H54 (cell line): ENCODE measurements around the gene CX3CR1.

Experiments
- DNase-seq: peaks from one replicate; pipeline ENCODE4 v3.0.0; 2011; ENCODE audit warnings: low spot score, mixed read lengths; ENCODE audit not compliant: insufficient read length
- FAIRE-seq: peaks from 3 replicates; lab custom pipeline; 2011; peaks lifted over from hg19 to GRCh38; lab: Jason Lieb, UNC
- POLR2A ChIP-seq: IDR thresholded peaks from 2 replicates; pipeline ENCODE4 v1.6.1; 2011; ENCODE audit warnings: low read depth, mild to moderate bottlenecking, low read length

Gene CX3CR1

GRCh38 chr3:39267631-39268548, 11.9 kb downstream of the CX3CR1 start:
- TF ChIP-seq POLR2A: no peak
- DNase-seq: no peak
- no peak for FAIRE-seq

DNA sequence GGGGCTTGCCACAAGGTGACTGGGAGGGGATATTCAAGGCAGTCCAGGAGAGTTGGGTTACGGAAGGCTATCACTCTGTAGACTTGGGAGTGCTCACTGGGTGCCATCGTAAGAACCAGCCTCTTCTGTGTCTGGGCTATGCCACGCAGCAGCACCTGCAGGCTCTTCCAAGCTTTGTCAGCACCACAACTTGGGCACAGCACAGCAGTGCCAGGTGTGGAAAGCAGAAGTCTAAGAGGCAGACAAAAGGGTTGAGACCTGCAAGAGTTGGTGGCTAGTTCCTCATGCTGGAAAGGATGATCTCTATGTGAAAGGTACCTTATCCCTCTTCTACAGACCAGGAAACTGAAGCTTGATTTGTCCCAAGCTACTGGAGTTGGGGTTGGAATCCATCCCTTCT, 15.8 kb downstream of the CX3CR1 start:
- no peak for TF ChIP-seq POLR2A
- no peak for DNase-seq
- no peak for FAIRE-seq

DNA sequence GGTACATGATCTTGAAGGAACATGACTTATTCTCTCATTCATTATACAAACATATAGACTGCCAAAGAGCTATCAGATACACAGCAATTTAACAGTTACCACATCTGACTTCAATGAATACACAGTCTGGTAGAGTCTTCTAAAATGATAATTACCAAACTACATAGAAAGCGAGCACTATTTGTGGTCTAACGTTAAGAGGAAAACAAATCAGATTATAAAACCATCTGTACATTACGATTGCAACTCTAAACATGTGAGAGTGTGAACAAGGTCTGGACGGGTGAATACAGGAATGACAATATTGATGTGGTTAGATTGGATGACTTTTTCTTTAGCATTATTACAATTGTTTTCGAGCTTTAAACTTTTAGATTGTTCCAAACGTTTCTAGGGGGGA, 16.3 kb downstream of the CX3CR1 start:
- FAIRE-seq (no peak), DNase-seq (no peak)
- no peak for TF ChIP-seq POLR2A

DNA sequence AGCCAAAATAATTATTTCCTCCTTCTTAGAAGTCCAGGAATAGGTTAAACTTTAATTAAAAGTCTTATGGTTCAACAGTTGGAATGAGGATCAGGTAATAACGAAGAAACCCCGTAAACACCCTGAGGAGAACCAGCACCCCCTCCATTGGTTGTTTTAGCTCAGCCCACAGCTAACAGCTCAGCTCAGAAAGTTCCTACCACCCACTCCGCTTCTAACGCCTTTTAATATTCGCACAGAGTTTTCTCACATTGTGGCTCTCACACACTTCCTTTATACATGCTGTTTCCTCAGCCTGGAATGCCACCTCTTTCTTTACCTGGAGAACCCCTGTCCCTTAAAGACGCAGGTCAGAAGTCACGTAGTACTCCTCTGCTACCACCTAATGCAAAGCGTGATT, 17.0 kb downstream of the CX3CR1 start:
- no peak for FAIRE-seq
- TF ChIP-seq POLR2A: no peak
- DNase-seq: no peak

DNA sequence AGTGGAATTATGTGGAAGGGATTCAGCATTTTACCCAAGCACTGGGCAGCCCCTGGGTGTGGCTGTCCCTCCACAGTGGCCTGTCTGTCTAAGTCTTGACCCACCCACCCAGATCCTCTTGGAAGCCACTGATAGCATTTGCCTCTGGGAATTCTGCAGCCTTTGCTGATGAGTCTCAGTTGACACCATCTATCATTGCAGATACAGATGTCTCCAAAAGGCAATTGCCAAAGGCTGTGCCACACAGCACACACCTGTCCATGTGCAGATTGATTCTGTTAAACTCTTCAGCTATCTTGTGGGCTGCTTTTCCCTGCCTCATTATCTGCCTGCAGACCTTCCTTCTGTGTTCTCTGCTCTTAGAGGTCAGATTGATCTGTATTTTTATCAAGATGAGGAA, 18.1 kb downstream of the CX3CR1 start:
- DNase-seq: no peak
- no peak for TF ChIP-seq POLR2A
- no peak for FAIRE-seq

DNA sequence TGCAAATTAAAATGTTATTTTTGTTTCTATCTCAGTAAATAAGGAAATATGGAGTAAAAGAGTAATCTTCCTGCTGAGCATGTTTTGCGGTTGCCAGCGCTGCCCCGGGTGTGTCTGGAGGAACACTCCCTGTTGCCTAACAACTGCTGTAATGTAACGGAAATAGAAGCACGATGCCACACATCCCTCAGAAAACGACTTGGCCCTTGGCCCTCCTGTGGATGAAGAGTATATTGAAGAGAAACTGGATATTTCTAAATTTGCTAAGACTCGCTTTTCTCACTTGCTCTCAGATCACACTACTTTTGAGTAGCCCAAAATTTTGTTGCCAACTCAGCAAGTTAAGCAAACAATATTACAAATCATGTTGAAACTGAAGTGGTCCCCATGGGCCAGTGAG, 18.9 kb downstream of the CX3CR1 start:
- DNase-seq (peak; percentile 76), FAIRE-seq (peak; percentile 95)

GRCh38 chr3:39260318-39260717, 19.5 kb downstream of the CX3CR1 start:
- DNase-seq (no peak), FAIRE-seq (no peak)
- no peak for TF ChIP-seq POLR2A

More for the DNA sequence above, 18.9 kb downstream of the CX3CR1 start:
- TF ChIP-seq POLR2A: no peak

- no peak for TF ChIP-seq POLR2A
- DNase-seq: no peak
- no peak for FAIRE-seq
Observed at GRCh38 chr3:39255503-39256325, 24.1 kb downstream of the CX3CR1 start.

GRCh38 chr3:39254806-39255449, 24.9 kb downstream of the CX3CR1 start:
- DNase-seq: no peak
- no peak for TF ChIP-seq POLR2A
- no peak for FAIRE-seq

GRCh38 chr3:39251576-39251975, 28.3 kb downstream of the CX3CR1 start:
- FAIRE-seq: no peak
- no peak for DNase-seq
- TF ChIP-seq POLR2A: no peak

GRCh38 chr3:39250116-39250747, 29.6 kb downstream of the CX3CR1 start:
- FAIRE-seq (no peak), DNase-seq (no peak)
- no peak for TF ChIP-seq POLR2A

DNA sequence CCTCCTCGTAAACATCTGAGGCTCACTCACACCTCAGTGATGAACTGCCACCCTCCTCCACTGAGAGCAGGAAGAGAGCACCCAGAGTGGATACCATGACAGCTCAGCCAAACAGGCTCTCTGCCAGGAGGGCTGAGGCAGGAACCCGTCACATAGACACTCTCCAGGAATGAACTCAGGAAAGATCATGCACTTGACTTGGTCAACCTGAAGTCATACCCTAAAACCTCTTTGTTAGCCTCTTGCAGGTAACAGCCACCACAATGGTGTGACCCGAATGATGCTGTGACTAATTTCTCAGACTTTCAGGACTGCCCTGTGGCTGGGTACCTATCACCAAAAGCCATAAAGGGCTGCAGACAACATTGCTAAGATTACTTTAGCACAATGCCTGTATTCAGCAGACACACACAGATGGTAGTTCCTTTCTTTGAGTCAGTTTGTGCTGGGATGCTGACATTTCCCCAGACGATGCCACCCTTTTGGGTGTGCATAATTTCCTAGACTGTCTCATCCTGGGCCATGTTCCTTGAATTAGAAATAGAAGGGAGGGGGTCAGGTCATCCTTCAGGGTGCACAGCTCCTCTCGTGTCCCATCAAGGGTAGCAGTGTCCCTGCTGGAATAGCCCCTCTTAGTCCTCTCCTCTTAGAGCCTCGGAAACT, 30.3 kb downstream of the CX3CR1 start:
- peak; percentile 29 for DNase-seq
- FAIRE-seq: no peak
- no peak for TF ChIP-seq POLR2A

DNA sequence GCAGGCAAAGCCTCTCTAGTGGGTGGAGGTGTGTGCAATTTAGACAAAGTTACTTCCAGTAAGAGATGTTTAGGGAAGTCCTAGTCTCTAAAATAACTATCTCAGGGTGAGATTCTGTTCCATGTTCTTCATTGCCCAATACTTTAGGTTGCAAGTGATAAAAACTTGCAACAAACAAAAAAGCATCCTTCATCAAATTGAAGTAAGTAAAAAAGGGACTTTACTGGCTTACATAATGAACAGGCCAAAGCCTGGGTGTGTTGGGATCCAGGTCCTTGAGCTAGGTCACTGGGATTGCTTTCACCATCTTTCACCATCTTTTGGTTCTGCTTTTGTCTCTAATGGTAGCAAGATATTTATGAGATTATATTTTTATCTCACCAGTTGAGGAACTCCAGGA, 38.3 kb downstream of the CX3CR1 start:
- DNase-seq: no peak
- no peak for TF ChIP-seq POLR2A
- FAIRE-seq: no peak
